Right lobe of liver (tissue), 6 donors: ENCODE measurements around the gene RFESD. TPM values are rescaled to one million over a fixed set of nuclear protein-coding genes. Genes with fewer than 3 reads are reported as not detected.

ENCODE experiments used
- ATAC-seq, 4 donors: fragments of 200-7000 bp; cut with Tn5 transposase; one replicate each; pipeline ENCODE4 v1.9.1; 2020; ENCODE audit warnings: mild to moderate bottlenecking in 4 of 4, moderate library complexity in 4 of 4
- DNase-seq, 3 donors: peaks; one replicate each; pipeline ENCODE4 v3.0.0-alpha.2; 2020
- H3K27ac ChIP-seq, 3 donors: fragments of 200-600 bp; one replicate each; pipeline ENCODE4 v1.8.0; 2022
- H3K27me3 ChIP-seq, 2 donors: fragments of 200-600 bp; one replicate each; pipeline ENCODE4 v1.8.0; 2022
- H3K36me3 ChIP-seq, 4 donors: fragments of 200-600 bp; sonication (generic) in 1 of 4; one replicate each; pipeline versions ENCODE4 v1.5.1 to v1.8.0; 2017 to 2022; ENCODE audit warnings: control low read depth in 1 of 4
- H3K4me1 ChIP-seq, 4 donors: fragments of 200-600 bp; sonication (generic) in 1 of 4; one replicate each; pipeline versions ENCODE4 v1.5.1 to v1.8.0; 2017 to 2022; ENCODE audit warnings: control low read depth in 1 of 4
- H3K4me3 ChIP-seq, 3 donors: fragments of 200-600 bp; one replicate each; pipeline ENCODE4 v1.8.0; 2022
- H3K9me3 ChIP-seq, 4 donors: fragments of 200-600 bp; sonication (generic) in 1 of 4; one replicate each; pipeline versions ENCODE4 v1.5.1 to v1.8.0; 2017 to 2022; ENCODE audit warnings: control low read depth in 1 of 4
- POLR2A ChIP-seq: fragments of 450-650 bp; IDR thresholded peaks from one replicate; pipeline ENCODE4 v1.6.1; 2017; ENCODE audit warnings: antibody characterized with exemption, mild to moderate bottlenecking
- WGBS: methylation state at CpG from one replicate; pipeline ENCODE4 v1.1.6; 2018; ENCODE audit warnings: low coverage, low lambda C conversion rate; ENCODE audit not compliant: insufficient coverage; ENCODE audit errors: missing lambda C conversion rate; 5-methylcytosine and 5-hydroxymethylcytosine counted together
- intact Hi-C, 2 donors: fragments of 100-400 bp; cut with DNase I; formaldehyde crosslinking; loops; one replicate each; pipeline versions ENCODE4 v1.11.2 to v1.14.1; 2022
- total RNA-seq, 6 experiments: library from RNA; depleted of rRNA in 2 of 6; stranded (reverse); fragments of >200 nt in 2 of 6; fragmentation: NEBNext Ultra II Directional in 3 of 6; extraction: Animal tissue kit (Norgen Biotek cat#: 25700) in 3 of 6; gene quantifications; one replicate each; pipeline versions ENCODE4 v1.1.0 to v1.2.4, GENCODE V29; 2016 to 2023
- TF ChIP-seq, protein P1 (sequence below), 4 donors: fragments of 200-600 bp in 3 of 4; fragments of 450-650 bp in 1 of 4; IDR thresholded peaks; one replicate each; pipeline versions ENCODE4 v1.5.1 to v1.8.0; 2016 to 2022; ENCODE audit warnings: antibody characterized with exemption in 4 of 4, mild to moderate bottlenecking in 2 of 4
- donor health status: DM: no; HTN: yes; CAD: no.
- donor health status: DM: no; HTN: no; CAD: no.
- donor health status: DM: no; HTN: no; CAD: no.
- donor health status: DM: no; HTN: yes; CAD: no.
- donor health status: DM: no; HTN: yes; CAD: no.

RFESD gene
- total RNA-seq, 6 experiments from 2014 or later: 0.56 to 2.2 (median 1.6) TPM

DNA sequence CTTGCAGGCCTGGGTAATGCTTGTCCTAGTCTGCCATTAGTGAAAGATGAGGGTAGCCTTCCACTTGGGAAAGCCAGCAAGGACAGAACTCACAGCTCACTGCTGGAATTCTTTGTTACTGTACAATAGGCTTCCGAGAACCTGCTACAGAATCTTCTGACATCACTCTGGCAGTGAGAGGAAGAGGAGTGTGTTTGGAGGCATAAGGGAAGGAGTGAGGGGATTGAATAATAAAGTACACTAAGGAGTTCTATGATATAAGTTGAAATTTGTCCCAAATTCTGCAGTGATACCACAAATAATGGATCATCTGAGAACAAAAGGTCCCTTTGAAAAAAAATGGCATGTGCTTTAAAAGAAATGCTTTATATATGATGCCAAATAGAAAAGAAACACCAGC, 36.3 kb downstream of the RFESD start, which contains the start of gene SPATA9:
TSS of gene SPATA9 (minus strand) at position 101 of the 400 bp plus-strand sequence. CDS start 137 bp downstream, outside the sequence.
- Histone ChIP-seq H3K9me3 (no peaks in the 10 kb centered on the region), H3K4me1 (no peaks in the 10 kb centered on the region), H3K4me3 (no peak within 1 kb of the TSS), H3K27ac (no peak within 1 kb of the TSS), H3K36me3 (no peaks in the 10 kb centered on the region), H3K27me3 (no peaks in the 10 kb centered on the region)
- 86% methylated on average over 1 of the region's 1 CpG for WGBS
- ATAC-seq (no peak), DNase-seq (no peak)
- TF ChIP-seq, protein P1, sequence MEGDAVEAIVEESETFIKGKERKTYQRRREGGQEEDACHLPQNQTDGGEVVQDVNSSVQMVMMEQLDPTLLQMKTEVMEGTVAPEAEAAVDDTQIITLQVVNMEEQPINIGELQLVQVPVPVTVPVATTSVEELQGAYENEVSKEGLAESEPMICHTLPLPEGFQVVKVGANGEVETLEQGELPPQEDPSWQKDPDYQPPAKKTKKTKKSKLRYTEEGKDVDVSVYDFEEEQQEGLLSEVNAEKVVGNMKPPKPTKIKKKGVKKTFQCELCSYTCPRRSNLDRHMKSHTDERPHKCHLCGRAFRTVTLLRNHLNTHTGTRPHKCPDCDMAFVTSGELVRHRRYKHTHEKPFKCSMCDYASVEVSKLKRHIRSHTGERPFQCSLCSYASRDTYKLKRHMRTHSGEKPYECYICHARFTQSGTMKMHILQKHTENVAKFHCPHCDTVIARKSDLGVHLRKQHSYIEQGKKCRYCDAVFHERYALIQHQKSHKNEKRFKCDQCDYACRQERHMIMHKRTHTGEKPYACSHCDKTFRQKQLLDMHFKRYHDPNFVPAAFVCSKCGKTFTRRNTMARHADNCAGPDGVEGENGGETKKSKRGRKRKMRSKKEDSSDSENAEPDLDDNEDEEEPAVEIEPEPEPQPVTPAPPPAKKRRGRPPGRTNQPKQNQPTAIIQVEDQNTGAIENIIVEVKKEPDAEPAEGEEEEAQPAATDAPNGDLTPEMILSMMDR (IDR thresholded peaks at IDR 0.05): no peak
- no peak for TF ChIP-seq POLR2A
- intact Hi-C loops: no loop called here

GRCh38 chr5:95684361-95684760, 37.8 kb downstream of the RFESD start:
- H3K27ac ChIP-seq: no peak overlapping the region
- no peaks in the 10 kb centered on the region for H3K9me3 ChIP-seq
- no peak for DNase-seq
- H3K4me3 ChIP-seq: no peak overlapping the region
- no peaks in the 10 kb centered on the region for H3K36me3 ChIP-seq
- H3K4me1 ChIP-seq: no peaks in the 10 kb centered on the region
- no peak for ATAC-seq
- no peaks in the 10 kb centered on the region for H3K27me3 ChIP-seq
- 80% methylated on average over 2 of the region's 2 CpGs for WGBS
- TF ChIP-seq, protein P1 (IDR thresholded peaks at IDR 0.05): no peak
- no peak for TF ChIP-seq POLR2A
- intact Hi-C loops: no loop called here

DNA sequence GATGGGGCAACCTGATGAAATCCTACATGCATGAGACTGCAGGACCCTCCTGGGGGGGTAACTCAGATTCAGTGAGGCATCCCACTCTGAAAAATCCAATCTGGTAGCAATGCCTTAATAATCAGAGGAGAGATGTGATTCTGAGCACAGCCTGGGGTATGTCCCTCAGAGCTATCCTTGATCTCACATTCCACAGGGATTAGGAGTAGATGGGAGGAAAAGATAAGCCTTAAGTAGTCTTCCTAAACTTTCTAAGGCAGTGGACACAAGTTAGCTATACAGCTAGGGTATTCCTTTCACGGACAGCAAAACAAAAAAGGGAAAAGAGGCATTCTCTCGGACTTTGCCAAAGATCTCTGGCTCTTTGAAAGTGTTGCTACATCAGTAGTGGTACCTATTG, 40.1 kb downstream of the RFESD start:
- intact Hi-C loops: no loop called here
- ATAC-seq (no peak), DNase-seq (no peak)
- Histone ChIP-seq H3K4me3 (no peak overlapping the region), H3K9me3 (no peaks in the 10 kb centered on the region), H3K27me3 (no peaks in the 10 kb centered on the region), H3K4me1 (no peaks in the 10 kb centered on the region), H3K27ac (no peak overlapping the region), H3K36me3 (no peaks in the 10 kb centered on the region)
- no peak for TF ChIP-seq POLR2A
- TF ChIP-seq, protein P1 (IDR thresholded peaks at IDR 0.05): no peak
- 79% methylated on average over 2 of the region's 2 CpGs for WGBS

GRCh38 chr5:95689680-95690079, 43.1 kb downstream of the RFESD start:
- intact Hi-C loops: no loop called here
- WGBS: 100% methylated on average over 1 of the region's 1 CpG
- H3K9me3 ChIP-seq: no peaks in the 10 kb centered on the region
- no peaks in the 10 kb centered on the region for H3K4me1 ChIP-seq
- no peaks in the 10 kb centered on the region for H3K27me3 ChIP-seq
- TF ChIP-seq, protein P1 (IDR thresholded peaks at IDR 0.05): no peak
- TF ChIP-seq POLR2A: no peak
- H3K4me3 ChIP-seq: no peak overlapping the region
- DNase-seq: no peak
- no peak for ATAC-seq
- H3K27ac ChIP-seq: no peak overlapping the region
- no peaks in the 10 kb centered on the region for H3K36me3 ChIP-seq

DNA sequence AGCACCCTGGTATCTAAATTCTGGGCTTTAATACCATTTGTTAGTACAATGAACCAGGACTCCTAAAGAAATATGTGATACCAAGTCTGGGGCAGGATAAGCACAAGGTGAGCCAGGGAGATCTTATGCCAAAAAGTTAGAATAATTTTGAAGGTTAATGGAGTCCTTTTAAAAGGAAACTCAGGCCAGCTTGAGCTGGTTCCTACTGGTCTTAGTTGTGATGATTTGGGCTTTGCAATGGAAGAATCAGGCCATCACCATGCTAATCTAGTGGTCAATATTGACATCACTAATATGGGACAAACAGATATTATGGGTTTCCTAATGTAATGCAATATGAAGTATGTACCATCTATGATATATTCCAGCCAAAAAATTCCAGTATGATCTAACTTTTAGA, 43.8 kb downstream of the RFESD start:
- Histone ChIP-seq H3K9me3 (no peaks in the 10 kb centered on the region), H3K27ac (no peak overlapping the region), H3K27me3 (no peaks in the 10 kb centered on the region), H3K36me3 (no peaks in the 10 kb centered on the region), H3K4me1 (no peaks in the 10 kb centered on the region), H3K4me3 (no peak overlapping the region)
- ATAC-seq: no peak
- TF ChIP-seq, protein P1 (IDR thresholded peaks at IDR 0.05): no peak
- no peak for TF ChIP-seq POLR2A
- DNase-seq: no peak
- intact Hi-C loops: no loop called here
